HG02970 (cell line): Measurements from ENCODE around the gene SERINC3.
"Not testable (repeated sequence)": the region's sequence is repeated elsewhere in the genome, so short reads cannot be mapped to it uniquely, and the experiment has no call there.

Experiments
- ATAC-seq: cut with Tn5 transposase; IDR thresholded peaks from one replicate; pipeline ENCODE4 v1.9.1; 2021; ENCODE audit warnings: mild to moderate bottlenecking, moderate library complexity, moderate number of reproducible peaks; ENCODE audit not compliant: unreplicated experiment, low FRiP score

SERINC3 gene

DNA sequence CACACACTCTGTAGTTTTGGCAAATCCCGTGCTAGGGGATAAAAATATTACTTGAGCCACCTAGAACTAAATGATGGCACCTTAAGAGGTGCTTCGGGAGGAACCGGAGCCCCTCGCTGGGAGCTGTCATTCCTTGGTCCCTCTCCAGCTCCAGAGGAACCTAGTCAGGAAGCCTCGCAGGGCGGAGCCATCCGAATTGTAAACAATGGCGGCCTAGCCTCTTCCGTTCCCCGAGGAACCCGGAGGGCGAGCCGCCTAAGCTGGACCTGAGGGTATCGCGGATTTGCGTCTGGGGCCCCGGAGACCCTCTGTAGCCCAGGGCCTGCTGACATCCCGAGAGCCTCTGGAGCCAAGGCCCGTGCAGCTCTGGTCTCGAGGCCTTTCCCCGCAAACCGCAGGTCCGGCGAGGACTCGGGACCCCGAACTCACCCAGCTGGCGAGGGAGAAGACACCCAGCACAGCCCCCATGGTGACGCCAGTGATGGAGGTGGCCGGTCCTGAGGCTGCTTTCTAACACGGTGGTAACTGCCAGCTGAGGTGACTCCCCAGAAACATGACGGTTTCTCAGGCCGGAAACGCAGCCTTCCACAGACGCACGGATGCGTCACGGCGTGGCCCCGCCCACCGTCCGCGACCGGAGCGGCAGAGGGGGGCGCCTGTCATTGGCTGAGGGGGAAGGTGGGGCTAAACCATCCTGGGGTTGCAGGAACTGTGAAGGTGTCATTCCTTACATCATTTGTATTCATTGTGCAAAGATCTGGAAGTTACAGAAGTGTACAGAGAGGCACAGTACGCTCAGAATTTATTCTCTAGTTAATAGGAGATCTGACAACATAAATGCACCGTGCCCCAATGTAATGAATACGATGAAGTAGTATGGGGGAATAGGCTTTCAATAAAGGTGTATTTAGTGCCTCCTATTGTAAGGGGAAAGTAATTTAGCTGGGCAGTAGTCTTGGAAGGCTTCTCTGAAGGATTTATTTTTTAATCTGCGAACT lies at the start of gene SERINC3:
Gene SERINC3, minus strand, starts transcription at position 587 of the 998 bp plus-strand sequence. Its CDS starts 119 bp downstream, at position 468.
- ATAC-seq: peak; percentile 97

DNA sequence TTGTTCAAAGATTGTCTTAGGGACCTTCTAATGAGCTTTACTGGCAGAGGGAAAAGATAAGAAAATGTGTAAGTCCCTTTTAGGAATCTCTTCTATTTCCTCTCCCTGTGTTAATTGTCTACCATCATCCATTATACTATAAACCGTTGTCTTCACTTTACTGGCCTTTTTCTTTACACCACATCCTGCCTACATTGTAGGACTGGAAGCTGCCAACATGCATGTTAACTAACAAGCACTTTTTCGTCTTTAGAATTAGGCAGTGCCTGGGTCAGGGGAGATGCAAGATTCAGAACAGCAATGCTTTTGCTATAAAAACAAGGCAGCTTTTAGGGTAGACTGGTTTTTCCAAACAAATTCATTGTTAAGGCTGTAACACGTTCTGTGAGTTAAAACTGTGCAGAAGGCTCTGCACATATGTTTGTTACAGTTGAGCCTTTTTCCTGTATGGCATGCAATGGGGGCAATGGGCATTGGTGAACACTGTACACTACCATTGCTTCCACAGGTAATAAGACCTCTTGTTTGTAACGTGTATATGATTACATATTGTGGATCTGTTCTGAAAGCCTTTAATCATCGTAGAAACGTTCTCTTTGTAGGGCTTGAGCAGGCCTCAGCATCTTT lies 49.6 kb upstream of the SERINC3 start:
- ATAC-seq: no peak

DNA sequence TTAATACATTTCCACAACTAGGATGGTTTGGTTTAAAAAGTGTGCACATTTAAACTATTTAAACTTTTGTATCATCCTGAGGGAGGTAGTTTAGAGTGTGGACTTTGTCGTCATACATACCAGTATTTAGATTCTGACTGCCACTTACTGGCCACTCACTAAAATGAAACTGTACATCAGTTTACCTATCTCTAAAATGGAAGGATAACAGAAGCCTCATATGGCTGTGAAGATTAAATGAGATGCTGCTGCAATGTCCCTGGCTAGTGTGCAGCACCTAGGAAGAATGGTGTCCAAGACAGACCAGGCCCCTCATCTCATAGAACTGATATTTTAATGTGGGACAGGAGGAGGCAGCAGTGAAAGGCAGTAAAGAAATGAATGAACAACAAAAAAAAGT lies 48.5 kb upstream of the SERINC3 start:
- no peak for ATAC-seq

DNA sequence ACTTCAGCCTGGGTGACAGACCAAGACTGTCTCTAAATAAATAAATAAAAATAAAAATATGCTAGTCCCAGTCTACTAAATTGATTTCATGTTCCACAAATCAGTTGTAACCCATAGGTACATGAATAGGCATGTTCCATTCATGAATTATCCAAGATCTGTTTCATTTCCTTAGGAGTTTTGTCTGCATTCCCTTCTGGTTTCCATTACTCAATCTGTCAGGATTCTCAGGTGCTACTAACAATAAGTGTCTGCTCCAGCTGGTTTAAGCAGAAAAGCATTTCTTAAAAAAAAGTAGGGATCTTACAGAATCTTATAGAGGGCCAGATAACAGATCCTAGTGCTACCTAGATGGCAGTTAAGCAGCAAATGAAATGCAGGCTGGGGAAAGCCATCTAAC lies 44.9 kb upstream of the SERINC3 start:
- no peak for ATAC-seq

DNA sequence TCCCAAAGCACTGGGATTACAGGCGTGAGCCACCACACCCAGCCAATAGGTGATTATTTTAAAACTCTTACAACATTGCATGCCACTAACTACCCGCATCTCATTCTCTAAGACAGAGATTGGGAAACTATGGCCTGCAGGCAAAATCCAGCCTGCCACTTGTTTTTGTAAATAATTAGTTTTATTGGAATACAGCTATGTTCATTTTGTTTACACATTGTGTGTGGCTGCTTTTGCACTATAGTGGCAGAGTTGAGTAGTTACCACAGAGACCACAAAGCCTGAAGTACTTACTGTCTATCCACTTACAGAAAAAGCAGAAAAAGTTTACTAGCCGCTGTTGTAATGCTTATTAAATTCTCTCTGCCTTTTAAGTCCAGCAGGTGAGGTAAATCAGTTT lies 44.1 kb upstream of the SERINC3 start:
- no peak for ATAC-seq

DNA sequence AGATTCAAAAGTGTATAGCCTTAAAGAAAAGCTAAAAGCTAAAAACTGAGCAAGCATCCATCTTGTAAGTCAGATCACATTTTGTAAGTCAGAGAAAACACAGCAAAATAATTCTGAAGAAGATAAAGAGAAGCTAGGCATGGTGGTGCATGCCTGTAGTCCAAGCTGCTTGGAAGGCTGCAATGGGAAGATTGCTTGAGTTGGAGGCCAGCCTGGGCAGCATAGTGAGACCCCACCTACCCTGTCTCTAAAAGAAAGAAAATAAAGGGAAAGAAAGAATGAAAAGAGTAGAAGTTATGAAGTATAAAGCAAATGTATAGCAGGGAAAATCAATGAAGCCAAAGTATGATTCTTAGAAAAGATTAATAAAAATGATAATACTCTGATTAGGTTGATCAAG lies 40.0 kb upstream of the SERINC3 start:
- no peak for ATAC-seq

DNA sequence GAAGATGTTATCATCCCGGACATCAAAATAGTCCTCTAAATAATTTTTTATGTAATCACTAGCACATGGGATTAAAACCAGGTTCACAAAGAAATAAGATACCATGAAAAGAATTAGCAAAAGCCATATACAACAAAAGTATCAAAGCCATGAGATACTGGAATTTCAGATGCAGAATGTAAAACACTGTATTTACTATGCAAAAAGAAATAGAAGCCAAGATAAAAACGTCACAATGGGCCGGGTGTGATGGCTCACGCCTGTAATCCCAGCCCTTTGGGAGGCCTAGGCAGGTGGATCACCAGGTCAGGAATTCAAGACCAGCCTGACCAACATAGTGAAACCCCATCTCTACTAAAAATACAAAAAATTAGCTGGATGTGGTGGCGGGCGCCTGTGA lies 38.9 kb upstream of the SERINC3 start:
- ATAC-seq: not testable (repeated sequence)

DNA sequence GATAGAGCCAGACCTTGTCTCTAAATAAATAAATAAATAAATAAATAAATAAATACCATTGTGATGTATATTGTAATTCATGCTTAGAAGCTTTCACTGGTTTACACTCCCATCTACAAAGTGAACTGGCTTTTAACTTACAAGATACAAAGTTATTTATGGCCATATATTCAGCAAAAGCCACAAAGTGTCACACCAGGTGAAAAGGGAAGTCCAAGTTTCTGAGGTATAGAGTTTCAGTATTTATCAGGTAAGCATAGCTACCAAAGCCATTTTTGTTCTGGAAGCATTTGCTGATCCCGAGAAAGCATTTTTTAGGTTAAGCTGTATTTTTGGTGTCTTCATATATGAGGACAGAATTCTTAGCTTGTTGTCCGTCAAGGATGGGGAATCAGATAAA lies 38.4 kb upstream of the SERINC3 start:
- ATAC-seq: no peak

DNA sequence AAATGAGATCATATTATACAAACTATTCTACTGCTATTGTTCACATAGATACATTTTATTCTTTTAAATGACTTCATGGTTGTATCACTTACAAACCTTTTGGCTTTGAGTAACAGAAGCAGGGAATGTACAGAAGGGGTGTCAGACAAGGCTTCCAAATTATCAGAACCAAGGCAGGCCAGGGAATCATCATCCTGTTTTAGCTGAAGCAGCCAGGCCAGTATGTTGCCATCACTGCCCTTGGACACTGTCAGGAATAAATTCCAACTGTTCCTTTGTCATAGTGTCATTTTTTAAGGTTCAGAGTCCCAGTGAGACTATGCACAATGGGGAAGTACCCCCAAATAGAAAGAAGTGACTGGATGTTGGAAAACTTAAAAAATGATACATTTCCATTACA lies 37.4 kb upstream of the SERINC3 start:
- no peak for ATAC-seq

DNA sequence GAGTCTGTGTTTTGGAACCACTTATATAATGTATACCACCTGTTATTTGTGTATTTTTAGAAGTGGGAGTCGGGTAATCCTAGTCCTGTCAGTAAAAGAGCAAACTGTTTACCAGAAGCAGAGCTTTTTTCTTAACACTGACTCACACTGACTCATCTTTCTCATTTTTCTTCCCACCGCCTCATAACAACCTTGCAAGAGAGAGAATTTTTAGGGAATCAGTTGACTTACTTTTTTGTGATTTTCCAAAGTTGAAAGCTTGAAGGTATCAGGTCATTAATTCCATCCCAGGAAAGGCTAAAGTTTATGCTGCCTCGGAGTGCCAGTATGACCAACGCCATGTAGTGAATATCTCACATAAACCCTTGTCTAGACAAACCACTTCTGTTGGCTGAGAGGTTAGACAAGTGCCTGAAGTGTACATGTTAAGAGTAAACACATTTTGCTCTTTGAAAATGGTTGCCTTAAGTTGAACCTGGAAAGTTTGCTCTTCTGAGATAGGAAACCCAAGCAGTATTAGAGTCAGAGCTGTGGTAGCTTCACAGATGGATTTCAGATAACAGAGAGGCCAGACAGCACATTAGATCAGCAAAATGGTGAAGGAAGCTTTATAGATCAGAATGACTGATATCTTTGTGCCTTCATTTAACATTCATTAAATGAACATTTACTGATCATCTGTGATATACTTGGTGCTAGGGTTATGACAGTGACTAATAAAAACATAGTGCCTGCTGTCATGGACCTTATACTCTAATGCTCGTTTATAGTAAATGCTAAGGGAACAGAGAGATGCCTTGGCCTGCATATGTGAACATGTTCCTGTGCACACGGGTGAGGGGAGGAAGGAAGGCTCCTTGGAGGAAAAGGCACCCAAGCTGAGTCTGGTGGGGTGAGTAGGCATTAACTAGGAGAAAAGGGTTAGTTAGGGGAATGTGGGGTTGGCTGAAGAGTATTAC lies 31.4 kb upstream of the SERINC3 start:
- ATAC-seq: no peak

DNA sequence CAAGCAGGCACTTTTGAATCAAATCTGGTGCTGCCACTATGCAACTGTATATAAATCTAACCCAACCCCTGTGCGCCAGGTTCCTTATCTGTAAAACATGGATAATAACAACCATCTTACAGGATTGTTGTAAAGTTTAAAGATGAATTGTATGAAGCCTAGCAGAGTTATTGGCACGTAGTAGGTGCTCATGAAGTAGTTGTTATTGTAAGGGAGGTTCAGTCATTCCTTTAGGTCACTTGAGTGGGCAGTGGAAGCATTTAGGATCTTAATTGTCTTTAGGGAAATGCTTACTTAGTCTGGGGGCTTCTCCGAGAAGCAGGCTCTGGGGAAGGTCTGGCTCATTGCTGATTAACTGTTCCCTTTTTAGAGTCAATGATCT lies 30.7 kb upstream of the SERINC3 start:
- no peak for ATAC-seq

DNA sequence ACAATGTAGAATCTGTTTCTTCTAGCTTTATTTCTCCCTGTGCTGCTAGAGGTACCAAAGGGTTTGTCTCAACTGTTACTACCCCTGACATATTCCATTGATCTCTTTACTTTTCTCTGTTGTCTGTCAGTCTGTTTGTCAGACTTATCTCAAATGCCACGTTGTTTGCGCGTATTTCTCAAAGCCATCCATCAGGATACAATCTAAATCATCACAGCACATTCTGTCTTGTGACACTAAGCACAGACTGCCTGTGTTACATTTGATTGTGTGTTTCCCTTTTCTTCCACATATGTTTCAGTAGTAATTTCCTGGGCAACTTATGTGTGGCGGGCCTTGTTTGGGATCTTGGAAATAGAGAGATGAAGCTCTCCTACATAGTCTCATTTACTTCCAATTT lies 30.2 kb upstream of the SERINC3 start:
- ATAC-seq: no peak

DNA sequence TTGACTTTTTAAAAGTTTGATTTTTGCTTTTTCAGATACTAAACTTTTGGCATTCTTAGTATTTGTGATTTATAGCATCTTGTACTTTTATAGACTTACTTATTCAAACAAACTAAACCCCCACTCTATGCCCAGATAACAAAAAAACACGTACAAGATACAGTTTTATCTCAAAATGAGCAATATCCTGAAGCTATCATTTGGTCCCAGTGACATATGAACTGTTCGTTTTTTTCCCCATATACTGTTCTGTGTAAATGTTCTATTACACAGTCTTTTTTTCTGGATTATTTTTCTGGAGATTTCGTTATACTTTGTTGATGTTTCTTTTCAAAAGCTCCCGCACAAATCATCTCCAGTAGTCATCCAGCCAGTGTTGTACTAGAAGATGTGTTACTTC lies 27.3 kb upstream of the SERINC3 start:
- no peak for ATAC-seq

DNA sequence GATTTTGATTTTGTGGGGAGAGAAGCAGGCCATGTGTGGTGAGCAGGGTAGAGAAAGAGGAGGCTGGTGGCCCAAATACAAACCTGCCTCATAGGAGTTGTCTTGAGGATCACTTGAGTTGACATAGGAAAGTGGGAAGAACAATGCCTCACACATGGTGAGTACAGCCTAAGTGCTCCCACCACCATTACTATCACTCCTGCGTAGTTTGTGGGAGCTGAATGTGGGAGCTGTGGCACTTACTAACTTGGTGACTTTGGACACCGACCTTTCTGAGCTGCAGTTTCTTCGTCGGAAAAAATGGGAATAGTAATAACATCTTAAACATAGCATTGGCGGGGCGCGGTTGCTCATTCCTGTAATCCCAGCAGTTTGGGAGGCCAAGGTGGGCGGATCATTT lies 25.5 kb upstream of the SERINC3 start:
- no peak for ATAC-seq

DNA sequence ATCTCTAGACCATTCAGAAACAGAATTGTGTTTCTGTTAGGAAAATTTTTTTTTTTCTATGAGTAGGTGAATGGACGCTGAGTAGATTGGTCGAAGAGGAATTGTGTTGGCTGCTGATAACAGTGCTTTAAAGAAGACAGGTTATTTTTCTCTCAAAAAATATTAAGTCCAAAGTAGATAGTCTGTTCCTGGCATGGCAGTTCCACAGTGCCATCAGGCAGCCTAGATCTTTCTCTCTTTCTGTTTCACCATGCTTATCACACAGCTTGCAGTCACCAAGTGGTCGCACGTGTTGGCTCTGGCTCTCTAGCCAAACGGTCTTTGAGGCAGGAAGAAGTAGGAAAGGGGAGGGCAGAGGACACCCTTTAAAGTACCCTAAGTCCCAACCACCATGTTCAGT lies 22.4 kb upstream of the SERINC3 start:
- ATAC-seq: no peak

DNA sequence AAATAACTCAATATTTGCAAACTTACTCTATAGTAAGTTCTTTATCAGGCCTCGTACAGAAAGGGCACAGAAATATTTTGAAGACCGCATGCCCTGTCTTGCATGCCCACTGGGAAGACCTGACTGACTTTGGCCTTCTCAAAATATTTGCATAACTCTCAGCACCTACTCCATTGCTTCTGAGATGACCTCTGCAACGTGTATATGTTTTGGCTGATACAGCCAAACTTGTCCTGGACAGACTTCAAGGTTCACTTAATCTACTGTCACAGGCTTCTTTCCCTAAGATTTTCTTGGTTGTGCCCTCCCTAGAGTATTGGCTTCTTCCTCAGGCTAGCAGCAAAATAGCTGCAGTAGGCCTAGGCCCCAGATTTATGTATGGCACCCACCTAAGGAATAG lies 21.5 kb upstream of the SERINC3 start:
- ATAC-seq: no peak

DNA sequence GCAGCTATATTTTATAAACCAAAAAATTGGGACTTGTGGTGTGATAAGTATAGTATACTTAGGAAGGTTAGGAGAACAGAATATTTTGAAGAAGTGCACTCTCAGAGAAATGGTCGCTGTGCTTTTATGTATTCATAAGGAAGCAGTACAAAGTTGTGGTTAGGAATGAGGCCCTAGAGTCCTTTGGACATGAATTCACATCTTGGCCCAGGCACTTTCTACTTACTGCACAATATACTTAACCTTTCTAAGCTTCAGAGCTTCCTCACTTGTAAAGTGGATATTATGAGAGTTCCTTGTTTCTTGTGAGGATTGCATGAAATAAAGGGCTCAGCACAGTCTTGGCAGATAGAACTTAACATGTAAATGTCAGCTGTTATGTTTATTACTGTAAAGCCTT lies 21.0 kb upstream of the SERINC3 start:
- no peak for ATAC-seq

DNA sequence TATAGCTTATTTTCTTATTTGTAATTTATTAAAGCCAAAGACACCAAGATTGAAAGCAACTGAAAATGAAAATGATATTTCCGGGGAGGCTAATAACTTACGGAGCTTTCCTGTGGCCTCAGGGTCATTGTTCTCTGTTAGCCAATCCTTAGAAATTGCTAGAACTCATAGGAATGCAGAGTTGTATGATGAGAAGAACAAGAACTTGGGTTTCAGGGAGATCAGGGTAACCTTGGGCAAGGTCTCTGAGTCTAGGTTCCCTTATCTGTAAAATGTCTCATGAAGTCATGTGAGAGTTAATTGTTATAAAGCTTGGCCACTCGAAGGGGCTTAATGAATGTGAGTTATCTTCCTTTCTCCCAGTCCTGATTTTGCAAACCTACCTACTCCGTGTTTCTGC lies 20.1 kb upstream of the SERINC3 start:
- no peak for ATAC-seq

DNA sequence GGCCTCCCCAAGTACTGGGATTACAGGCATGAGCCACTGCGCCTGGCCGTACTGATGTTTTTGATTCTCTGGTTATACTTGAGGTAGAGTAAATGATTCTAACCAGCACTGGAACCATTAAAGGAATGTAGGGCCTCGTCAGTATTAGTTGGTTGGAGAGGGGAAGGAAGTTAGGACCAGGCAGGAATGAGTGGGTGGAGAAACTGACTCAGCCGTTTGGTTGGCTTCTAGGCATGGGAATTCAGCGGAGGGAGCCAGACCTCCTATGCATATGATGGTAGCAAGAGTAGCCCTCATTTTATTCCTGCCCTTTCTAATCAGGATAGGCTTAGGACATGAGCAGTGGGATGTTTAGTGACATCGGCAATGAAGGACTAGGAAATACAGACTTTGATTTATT lies 19.0 kb upstream of the SERINC3 start:
- no peak for ATAC-seq

DNA sequence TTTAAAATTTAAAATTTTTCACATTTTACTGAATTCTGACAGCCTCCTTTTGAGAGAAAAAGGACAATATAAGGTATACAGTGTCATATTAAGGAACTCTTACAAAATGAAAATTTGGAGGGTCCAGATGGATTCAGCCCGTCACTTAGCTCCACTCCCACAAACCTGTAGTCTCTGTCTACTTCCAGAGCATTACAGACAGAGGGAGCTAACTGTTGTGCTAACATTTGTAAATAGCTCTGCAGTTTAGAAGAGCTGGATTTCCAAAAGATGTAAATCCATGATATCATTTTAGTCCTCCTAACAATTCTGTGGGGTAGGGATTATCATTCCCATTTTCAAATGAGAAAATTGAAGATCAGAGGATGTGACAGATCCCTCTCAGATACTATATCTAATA lies 16.1 kb upstream of the SERINC3 start:
- ATAC-seq: no peak

DNA sequence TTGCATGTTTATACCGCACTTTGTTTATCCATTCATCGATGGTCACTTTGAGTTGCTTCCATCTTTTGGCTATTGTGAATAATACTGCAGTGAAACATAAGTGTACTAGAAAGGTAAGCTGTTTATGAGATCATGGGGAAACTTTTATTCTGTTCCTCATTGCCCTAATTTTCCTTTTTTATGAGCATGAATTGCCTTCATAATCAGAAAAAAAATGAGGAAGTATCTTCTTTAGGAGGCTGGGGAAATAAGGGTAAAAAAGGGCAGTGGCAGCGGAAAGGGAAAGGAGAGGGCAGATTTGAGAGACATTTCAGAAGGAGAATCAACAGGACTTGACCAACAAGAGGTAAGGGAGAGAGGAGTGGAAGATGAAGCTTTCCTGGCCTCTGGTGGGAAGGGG lies 14.3 kb upstream of the SERINC3 start:
- ATAC-seq: no peak
